ENCODE results near the gene MOSPD2. TPM values are rescaled to one million over a fixed set of nuclear protein-coding genes. Genes with fewer than 3 reads are reported as not detected.

The MOSPD2 gene
- polyA plus RNA-seq, 1 donor (not counting 4 experiments of a cell fraction or from before 2014, with no cell fraction given) = 20.4 TPM

- no peaks in the 10 kb centered on the region for H3K79me2 ChIP-seq (ENCODE audit: control insufficient read depth, insufficient read depth, low read length)
- H3K27ac ChIP-seq (ENCODE audit: control insufficient read depth, insufficient read depth, low read length) = no peak overlapping the region
- H3K9ac ChIP-seq (ENCODE audit: control insufficient read depth, extremely low read depth, insufficient read depth, low read length) = no peak overlapping the region
- no peaks in the 10 kb centered on the region for H3K9me3 ChIP-seq (ENCODE audit: control insufficient read depth, low read depth, low read length)
- no peaks in the 10 kb centered on the region for H3K4me1 ChIP-seq (ENCODE audit: control insufficient read depth, extremely low read depth, insufficient read depth, low read length)
- H2AFZ ChIP-seq (ENCODE audit: control insufficient read depth, low read length) = no peak overlapping the region
- H4K20me1 ChIP-seq (ENCODE audit: control insufficient read depth, extremely low read depth, insufficient read depth, low read length) = no peaks in the 10 kb centered on the region
- no peaks in the 10 kb centered on the region for H3K9me1 ChIP-seq (ENCODE audit: control insufficient read depth, extremely low read depth, insufficient read depth, low read length)
- FAIRE-seq (no peak), DNase-seq (ENCODE audit: low read depth, low spot score) (no peak)
- H3K4me2 ChIP-seq (ENCODE audit: control insufficient read depth, extremely low read depth, insufficient read depth, low read depth, low read length) = no peak overlapping the region
- H3K27me3 ChIP-seq (ENCODE audit: control insufficient read depth, extremely low read depth, insufficient read depth, low read length) = no peaks in the 10 kb centered on the region
- TF ChIP-seq CTCF (optimal IDR thresholded peaks at IDR 0.05 in 1 of 3, IDR thresholded peaks at IDR 0.05 in 1 of 3, conservative IDR thresholded peaks at IDR 0.05 in 1 of 3; ENCODE audit: extremely low read depth in 1 of 3, insufficient read depth in 2 of 3, low read length in 3 of 3) = no peak
- TF ChIP-seq EZH2 (IDR thresholded peaks at IDR 0.05; ENCODE audit: low read length) = no peak
- dilution Hi-C loops (cut with MboI; ENCODE audit: extremely low pct_ligation_motif_present, low sequenced_read_pairs) = no loop called here
- no peaks in the 10 kb centered on the region for H3K36me3 ChIP-seq (ENCODE audit: control insufficient read depth in 2 of 2, extremely low read depth in 1 of 2, insufficient read depth in 2 of 2, low read length in 2 of 2)
- no peak overlapping the region for H3K4me3 ChIP-seq (ENCODE audit: control insufficient read depth in 2 of 3, extremely low read depth in 1 of 3, insufficient read depth in 2 of 3, low read depth in 1 of 3, low read length in 3 of 3)
These were observed 73.5 kb downstream of the MOSPD2 start for GRCh38 chrX:14946606-14947155.

- H3K4me3 ChIP-seq (ENCODE audit: control insufficient read depth in 2 of 3, extremely low read depth in 1 of 3, insufficient read depth in 2 of 3, low read depth in 1 of 3, low read length in 3 of 3) = no peak overlapping the region
- H3K79me2 ChIP-seq (ENCODE audit: control insufficient read depth, insufficient read depth, low read length) = no peaks in the 10 kb centered on the region
- dilution Hi-C loops (cut with MboI; ENCODE audit: extremely low pct_ligation_motif_present, low sequenced_read_pairs) = no loop called here
- H3K9ac ChIP-seq (ENCODE audit: control insufficient read depth, extremely low read depth, insufficient read depth, low read length) = no peak overlapping the region
- H3K4me2 ChIP-seq (ENCODE audit: control insufficient read depth, extremely low read depth, insufficient read depth, low read depth, low read length) = no peak overlapping the region
- no peaks in the 10 kb centered on the region for H3K4me1 ChIP-seq (ENCODE audit: control insufficient read depth, extremely low read depth, insufficient read depth, low read length)
- TF ChIP-seq CTCF (optimal IDR thresholded peaks at IDR 0.05 in 1 of 3, IDR thresholded peaks at IDR 0.05 in 1 of 3, conservative IDR thresholded peaks at IDR 0.05 in 1 of 3; ENCODE audit: extremely low read depth in 1 of 3, insufficient read depth in 2 of 3, low read length in 3 of 3) (no peak), EZH2 (IDR thresholded peaks at IDR 0.05; ENCODE audit: low read length) (no peak)
- DNase-seq (ENCODE audit: low read depth, low spot score) (no peak), FAIRE-seq (no peak)
- no peak overlapping the region for H3K27ac ChIP-seq (ENCODE audit: control insufficient read depth, insufficient read depth, low read length)
- H3K36me3 ChIP-seq (ENCODE audit: control insufficient read depth in 2 of 2, extremely low read depth in 1 of 2, insufficient read depth in 2 of 2, low read length in 2 of 2) = no peaks in the 10 kb centered on the region
- H3K27me3 ChIP-seq (ENCODE audit: control insufficient read depth, extremely low read depth, insufficient read depth, low read length) = no peaks in the 10 kb centered on the region
- H2AFZ ChIP-seq (ENCODE audit: control insufficient read depth, low read length) = no peak overlapping the region
- no peaks in the 10 kb centered on the region for H3K9me3 ChIP-seq (ENCODE audit: control insufficient read depth, low read depth, low read length)
- no peaks in the 10 kb centered on the region for H3K9me1 ChIP-seq (ENCODE audit: control insufficient read depth, extremely low read depth, insufficient read depth, low read length)
- H4K20me1 ChIP-seq (ENCODE audit: control insufficient read depth, extremely low read depth, insufficient read depth, low read length) = no peaks in the 10 kb centered on the region
These were observed 75.5 kb downstream of the MOSPD2 start for GRCh38 chrX:14948691-14949090.
